WI38 (cell line): Measurements from ENCODE around the gene ANP32A.

Experiments
- H3K4me3 ChIP-seq: 2 replicates; pipeline ENCODE4 v1.5.1; 2011; ENCODE audit warnings: low read depth, mild to moderate bottlenecking, control low read depth, low read length
- CTCF ChIP-seq: IDR thresholded peaks from 2 replicates; pipeline ENCODE4 v1.5.1; 2012; ENCODE audit warnings: low read depth, mild to moderate bottlenecking, control low read depth, low read length

ANP32A gene

DNA sequence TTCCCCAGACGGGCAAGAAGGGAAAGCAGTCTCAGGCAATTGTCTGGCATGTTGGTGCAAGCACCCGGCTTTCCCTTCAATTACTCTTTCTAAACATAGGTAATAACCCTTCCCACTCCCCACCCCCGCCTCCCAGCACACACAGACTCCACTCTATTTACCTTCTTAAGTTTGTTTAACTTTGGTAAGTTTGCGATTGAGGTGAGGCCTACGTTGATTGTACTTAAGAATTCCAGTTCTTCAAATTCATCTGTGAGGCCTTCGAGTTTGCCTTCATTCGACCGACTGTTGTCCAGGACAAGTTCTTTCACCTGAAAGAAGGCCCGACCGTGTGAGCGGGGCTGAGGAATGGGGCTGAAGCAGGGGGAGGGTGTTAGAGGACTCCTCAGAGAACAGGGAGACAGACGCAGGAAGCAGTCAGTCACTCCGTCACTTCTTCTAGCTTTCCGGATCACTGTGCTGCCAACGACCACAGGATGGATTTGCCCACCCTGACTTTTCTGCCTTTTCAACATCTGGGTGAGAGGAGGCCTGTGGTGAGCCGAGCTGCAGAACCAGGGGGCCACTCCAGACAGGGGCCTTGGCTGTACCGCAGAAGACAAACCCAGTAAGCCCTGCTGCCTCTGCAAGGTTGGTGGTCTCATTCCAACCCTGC is 33.0 kb downstream of the ANP32A start:
- no peak for TF ChIP-seq CTCF
- no peak overlapping the region for H3K4me3 ChIP-seq

- TF ChIP-seq CTCF, result no peak
- H3K4me3 ChIP-seq, result no peak overlapping the region
Observed at GRCh38 chr15:68786753-68787152, 33.9 kb downstream of the ANP32A start.

DNA sequence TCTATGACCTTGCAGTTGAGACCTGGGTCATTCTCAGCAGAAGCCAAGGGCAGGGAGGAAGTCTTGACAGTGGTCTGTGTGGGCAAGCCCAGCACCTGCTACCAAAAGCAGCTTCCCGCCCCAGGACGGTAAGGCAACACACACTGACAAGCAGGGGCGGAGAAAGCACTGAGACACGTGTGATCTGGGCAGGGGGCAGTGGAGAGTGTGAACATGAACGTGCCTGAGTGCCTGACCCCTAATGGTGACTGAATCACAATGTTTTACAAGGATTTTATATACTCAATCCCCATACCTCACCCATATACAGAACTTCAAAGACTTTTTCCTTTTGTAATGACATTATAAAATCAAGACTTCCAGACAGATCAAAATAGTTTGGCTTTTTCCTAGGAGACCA is 35.2 kb downstream of the ANP32A start:
- H3K4me3 ChIP-seq, result no peak overlapping the region
- no peak for TF ChIP-seq CTCF

DNA sequence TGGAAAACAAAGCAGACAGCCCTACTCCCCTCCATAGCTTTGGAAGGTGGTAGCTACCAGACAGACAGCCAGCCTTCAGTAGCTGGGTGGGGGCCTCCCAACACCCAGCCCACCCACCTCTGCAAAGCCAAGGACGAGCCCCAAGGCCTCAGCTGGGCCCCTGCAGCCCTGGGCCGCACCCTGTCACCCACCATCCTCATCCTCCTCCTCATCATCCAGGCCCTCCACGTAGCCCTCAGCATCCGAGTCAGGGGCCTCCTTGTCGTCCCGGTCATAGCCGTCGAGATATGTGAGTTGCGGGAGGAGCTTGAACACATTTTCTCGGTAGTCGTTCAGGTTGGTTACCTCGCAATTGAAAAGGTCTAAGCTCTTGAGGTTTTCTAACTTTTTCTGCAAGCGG is 36.5 kb downstream of the ANP32A start:
- TF ChIP-seq CTCF, result no peak
- no peak overlapping the region for H3K4me3 ChIP-seq

DNA sequence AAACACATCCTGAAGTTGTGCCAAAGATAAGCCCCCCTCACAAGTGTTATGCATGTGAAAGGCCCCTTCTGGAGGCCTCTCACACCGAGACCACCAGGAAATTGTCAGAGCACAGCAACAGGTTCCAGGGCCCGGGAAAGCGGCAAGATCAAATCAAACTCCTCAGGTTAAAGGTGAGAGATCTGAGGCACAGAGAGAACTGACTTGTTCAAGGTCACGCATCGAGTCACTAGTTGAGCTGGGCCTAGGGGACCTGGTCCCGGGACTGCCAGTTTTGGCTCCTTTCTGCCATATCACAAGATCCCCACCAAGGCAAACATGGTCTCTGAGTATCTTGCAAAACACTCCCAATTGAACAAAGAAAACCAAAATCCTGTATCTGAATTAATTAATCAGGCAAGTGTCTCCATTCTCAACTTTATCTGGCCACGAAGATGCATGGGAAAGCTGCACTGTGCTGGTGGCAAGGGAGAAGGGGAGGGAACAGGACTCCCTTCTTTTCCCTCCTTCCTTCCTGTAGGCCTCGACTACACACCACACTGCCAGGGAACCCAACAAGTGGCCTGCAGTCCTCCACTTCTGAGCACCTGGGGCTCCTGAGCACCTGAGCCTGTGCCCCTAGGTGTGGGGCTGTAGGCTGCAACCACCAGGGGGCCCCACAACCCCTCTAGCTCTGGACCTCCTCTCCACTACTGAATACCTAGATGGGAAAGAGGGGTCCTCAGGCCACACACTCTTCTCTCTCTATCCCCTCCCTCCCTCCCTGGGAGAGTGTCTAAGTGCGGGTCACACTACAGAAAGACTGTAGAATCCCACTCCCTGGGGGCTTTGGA is 37.3 kb downstream of the ANP32A start:
- TF ChIP-seq CTCF, result peak; percentile 36; the same call in 1 of the 2 replicates
- H3K4me3 ChIP-seq, result no peak overlapping the region

DNA sequence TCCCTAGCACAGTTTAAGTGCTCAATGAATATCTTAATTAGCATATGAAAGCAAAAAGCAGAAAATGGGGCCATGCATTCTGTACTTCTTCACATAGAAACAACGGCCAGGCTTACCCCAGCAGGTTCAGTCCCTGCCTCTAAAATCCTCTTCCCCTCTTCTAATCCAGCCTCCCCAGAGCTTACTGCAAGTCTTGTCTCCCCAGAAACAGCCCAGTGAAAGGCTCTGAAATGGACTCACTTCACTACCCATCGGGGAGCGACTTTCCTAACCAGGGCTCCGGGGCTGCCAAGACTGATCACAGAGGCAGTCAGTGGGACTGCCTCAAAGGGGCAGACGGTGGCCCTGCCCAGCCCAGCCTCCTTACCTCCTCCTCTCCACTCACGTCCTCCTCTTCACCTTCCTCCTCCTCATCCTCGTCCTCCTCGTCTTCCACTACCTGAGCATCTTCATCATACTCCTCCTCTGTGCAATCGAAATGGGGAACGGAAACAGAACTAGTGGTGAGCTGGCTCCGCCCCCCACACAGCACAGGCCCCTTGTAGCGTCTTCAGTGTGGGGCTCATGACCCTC is 38.0 kb downstream of the ANP32A start:
- no peak for TF ChIP-seq CTCF

More for the DNA sequence above, 38.0 kb downstream of the ANP32A start:
- no peak overlapping the region for H3K4me3 ChIP-seq
